WERI-Rb-1 (cell line): Measurements from ENCODE around the gene C8G.
A peak's percentile ranks its signal among the peaks of the same experiment; 100 is the strongest.

Experiments
- DNase-seq: peaks from one replicate; pipeline ENCODE4 v3.0.0-alpha.2; 2020
- H3K27ac ChIP-seq: fragments of 250-450 bp; sonication (Bioruptor Pico); 2 replicates; pipeline ENCODE4 v1.5.1; 2020; ENCODE audit warnings: mild to moderate bottlenecking, moderate library complexity
- H3K27me3 ChIP-seq: fragments of 250-450 bp; sonication (Bioruptor Pico); 2 replicates; pipeline ENCODE4 v1.5.1; 2021; ENCODE audit warnings: mild to moderate bottlenecking, low read depth, moderate library complexity; ENCODE audit not compliant: insufficient read depth, severe bottlenecking
- H3K36me3 ChIP-seq: fragments of 250-450 bp; sonication (Bioruptor Pico); 2 replicates; pipeline ENCODE4 v1.5.1; 2020; ENCODE audit warnings: mild to moderate bottlenecking, moderate library complexity
- H3K4me3 ChIP-seq: 2 replicates; pipeline ENCODE4 v1.5.1; 2011; ENCODE audit warnings: low read depth, mild to moderate bottlenecking, control low read depth, low read length
- H3K9me3 ChIP-seq: fragments of 250-450 bp; sonication (Bioruptor Pico); 2 replicates; pipeline ENCODE4 v1.5.1; 2021; ENCODE audit warnings: mild to moderate bottlenecking, moderate library complexity; ENCODE audit not compliant: severe bottlenecking
- CTCF ChIP-seq: IDR thresholded peaks from 2 replicates; pipeline ENCODE4 v1.5.1; 2011; ENCODE audit warnings: low read depth, mild to moderate bottlenecking, control low read depth, inconsistent platforms, low read length

C8G gene

DNA sequence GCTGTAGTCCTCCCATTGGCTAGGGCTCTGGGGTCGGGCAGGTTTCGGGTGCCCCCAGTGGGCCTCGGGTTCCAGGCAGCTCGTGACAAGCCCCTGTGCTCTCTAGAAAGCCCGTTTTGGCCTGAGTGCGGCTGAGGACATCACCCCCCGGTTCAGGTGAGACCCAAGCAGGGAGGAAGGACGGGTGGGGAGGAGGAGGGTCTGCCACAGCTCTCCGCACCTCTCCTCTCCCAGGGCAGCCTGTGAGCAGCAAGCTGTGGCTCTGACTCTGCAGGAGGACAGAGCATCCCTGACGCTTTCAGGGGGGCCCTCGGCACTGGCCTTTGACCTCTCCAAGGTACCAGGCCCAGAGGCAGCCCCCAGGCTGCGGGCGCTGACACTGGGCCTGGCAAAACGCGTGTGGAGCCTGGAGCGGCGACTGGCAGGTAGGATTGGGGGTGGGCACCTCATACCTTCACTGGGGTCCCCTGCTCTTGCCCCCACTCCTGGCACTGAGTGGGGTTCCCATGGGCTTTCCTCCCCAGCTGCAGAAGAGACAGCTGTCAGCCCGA is 47.9 kb downstream of the C8G start:
- Histone ChIP-seq H3K27me3 (no peaks in the 10 kb centered on the region), H3K36me3 (peaks cover 20% of the 10 kb centered on the region), H3K9me3 (peaks cover 4% of the 10 kb centered on the region), H3K27ac (peak overlapping the region; percentile 90), H3K4me3 (peak overlapping the region; percentile 67)
- DNase-seq = no peak
- TF ChIP-seq CTCF = no peak

DNA sequence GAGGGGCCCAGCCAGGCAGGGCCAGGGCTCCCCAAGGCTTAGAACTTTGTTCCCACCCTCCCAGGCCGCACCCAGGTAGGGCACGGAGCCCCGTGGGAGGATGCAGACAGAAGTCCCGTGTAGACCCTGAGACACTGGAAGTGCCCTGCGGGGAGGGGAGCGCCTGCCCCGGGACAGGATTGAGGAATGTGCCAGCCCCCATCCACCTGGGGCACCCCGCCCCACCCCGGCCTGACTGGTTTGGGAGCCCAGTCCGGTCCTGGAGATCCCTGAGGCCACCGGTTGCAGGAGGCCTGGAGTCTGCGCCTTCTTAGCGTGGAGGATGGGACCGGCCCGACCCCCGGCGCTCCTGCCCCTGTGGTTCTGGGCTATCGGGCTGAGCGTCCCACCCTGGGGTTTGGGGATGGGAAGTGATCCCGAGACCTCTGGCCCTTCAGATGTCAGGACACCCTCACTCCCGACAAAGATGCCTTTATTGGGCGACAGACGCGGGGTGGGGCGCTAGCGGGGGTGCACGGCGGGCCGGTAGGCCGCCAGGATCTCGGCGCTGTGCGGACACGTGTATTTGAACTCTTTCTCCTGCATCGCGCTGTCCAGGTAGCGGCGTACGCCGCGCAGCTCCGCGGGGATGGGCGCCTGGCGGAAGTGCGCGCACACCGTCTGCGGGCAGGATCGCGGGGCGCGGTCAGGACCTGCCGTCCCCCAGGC is 49.3 kb downstream of the C8G start:
- no peak overlapping the region for H3K4me3 ChIP-seq
- H3K27me3 ChIP-seq = no peaks in the 10 kb centered on the region
- no peak overlapping the region for H3K27ac ChIP-seq

DNA sequence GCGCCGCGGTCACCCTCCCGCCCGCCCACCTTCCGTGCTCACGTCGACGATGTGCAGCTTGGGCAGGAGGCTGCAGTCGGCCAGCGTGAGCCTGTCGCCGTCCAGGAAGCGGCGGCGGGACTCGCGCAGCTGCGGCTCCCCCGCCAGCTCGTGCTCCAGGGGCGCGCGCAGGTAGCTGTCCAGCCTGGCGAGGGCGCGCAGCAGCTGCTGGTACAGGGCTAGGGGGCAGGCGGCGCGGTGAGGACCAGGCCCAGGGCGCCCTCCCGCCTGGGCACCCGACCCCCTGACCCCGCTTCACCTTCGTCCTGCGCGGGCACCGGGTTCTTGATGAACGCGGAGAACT is 49.8 kb downstream of the C8G start:
- Histone ChIP-seq H3K27me3 (no peaks in the 10 kb centered on the region), H3K36me3 (peaks cover 20% of the 10 kb centered on the region), H3K4me3 (no peak overlapping the region), H3K27ac (no peak overlapping the region), H3K9me3 (peaks cover 4% of the 10 kb centered on the region)
- TF ChIP-seq CTCF = no peak
- no peak for DNase-seq

More for the DNA sequence above, 49.3 kb downstream of the C8G start:
- Histone ChIP-seq H3K9me3 (peaks cover 4% of the 10 kb centered on the region), H3K36me3 (peaks cover 20% of the 10 kb centered on the region)
- TF ChIP-seq CTCF = no peak
- DNase-seq = no peak

DNA sequence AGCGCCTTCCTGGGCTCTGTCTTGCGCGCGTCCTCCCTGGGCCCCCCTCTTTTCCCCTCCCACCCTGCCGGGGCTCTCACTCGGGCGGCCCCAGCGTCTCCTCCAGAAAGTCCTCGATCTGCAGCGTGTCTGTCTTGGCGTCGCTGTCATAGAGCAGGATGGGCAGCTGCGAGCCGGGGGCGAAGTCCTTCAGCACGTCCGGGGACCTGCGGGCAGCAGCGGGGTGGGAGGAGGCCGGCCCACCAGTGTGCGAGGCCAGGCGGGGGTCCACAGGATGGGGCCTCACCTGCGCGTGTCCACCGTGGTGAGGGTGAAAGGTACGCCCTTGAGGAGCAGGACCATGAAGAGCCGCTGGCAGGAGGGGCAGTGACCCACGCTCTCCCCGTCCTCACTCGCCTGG is 50.3 kb downstream of the C8G start:
- no peak for DNase-seq
- Histone ChIP-seq H3K4me3 (no peak overlapping the region), H3K9me3 (peaks cover 4% of the 10 kb centered on the region), H3K27ac (no peak overlapping the region), H3K27me3 (no peaks in the 10 kb centered on the region), H3K36me3 (peaks cover 20% of the 10 kb centered on the region)
- no peak for TF ChIP-seq CTCF

GRCh38 chr9:136995772-136996311 is 50.8 kb downstream of the C8G start:
- H3K27me3 ChIP-seq = no peaks in the 10 kb centered on the region
- no peak overlapping the region for H3K4me3 ChIP-seq
- TF ChIP-seq CTCF = no peak
- peaks cover 20% of the 10 kb centered on the region for H3K36me3 ChIP-seq
- 0 out of 2 replicates have a peak overlapping the region, but pooled peaks have one; percentile 3 for H3K27ac ChIP-seq
- H3K9me3 ChIP-seq = no peaks in the 10 kb centered on the region
- DNase-seq = no peak
